Muscle of arm (tissue), 12 donors: ENCODE measurements around the gene TMSB4X. TPM values are rescaled to one million over a fixed set of nuclear protein-coding genes. Genes with fewer than 3 reads are reported as not detected.
"Not testable (repeated sequence)": the region's sequence is repeated elsewhere in the genome, so short reads cannot be mapped to it uniquely, and the experiment has no call there.

Source experiments
- DNase-seq: peaks from one replicate; pipeline ENCODE4 v3.0.0-alpha.2; 2013
- polyA plus RNA-seq, 12 donors: library from polyadenylated mRNA; unstranded; fragments of 120-200 nt; gene quantifications; one replicate each; pipeline ENCODE4 v1.2.1, GENCODE V29; 2013; ENCODE audit not compliant: insufficient read length in 12 of 12

Gene TMSB4X
- polyA plus RNA-seq, 12 donors = 866 to 1,740 (median 1,181) TPM; not detected in 1

DNA sequence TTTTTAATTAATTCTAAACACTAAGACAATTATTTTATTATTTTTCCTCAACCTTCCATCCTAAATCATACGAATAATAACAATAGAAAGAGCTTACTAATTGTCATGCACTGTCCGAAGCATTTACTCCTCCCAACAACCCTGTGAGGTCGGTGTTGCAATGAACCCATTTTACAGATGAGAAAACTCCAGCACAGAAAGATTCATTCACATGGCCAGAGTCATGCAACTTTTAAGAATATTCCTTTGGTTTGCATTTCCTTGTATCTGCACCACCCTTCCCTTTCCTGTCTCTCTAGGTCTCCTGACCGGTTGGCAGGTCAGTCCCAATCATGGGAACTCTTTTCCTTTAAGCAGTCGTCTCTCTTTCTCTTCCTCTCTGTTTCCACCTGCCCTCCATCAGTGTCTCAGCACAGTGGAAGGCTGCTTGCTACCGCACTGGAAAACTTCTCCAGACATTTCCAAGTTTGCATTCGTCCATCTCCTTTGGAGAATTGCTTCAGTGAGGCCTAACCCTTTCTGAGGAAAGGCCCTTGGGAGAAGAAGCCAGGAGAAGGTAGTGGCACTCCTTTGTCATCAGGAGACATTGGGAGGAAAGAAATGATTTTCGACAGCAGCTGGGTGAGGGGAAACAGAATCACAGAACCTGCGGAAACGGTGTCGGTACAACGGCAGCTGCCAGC, 1.9 kb upstream of the TMSB4X start:
- DNase-seq = no peak

DNA sequence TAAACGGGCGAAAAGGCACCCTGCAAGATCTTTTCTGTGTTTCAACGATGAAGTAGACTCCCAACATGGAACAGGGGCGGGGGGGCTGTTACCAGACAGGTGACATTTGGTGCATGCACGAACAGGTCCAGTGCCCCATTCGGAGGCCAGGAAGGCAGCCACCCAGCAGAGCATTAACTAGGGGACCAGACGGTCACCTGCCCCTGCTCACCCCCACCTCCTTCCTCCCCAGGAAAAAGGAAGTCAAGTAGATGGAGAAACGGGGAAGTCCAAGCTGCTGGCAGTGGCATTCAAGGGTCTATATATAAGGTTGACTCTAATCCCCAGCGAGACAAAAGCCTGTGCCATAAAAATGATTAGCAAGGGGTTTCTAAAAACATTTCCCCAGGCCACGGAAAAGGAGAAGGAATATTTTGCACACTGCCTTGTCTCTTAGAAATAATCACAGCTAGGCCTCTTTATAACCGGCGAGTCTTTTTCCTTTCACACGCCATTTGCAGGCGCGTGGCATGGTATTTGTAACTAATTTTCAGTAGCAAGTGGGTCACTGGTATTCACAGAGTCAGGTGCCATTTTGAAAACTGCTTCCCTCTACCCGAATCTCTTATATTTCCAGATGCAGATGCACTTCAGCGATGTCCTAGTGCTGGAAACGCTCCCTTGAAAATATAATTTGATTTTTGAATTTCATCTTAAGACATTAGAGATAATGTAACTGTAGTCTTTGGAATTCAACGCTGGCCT, 1.2 kb upstream of the TMSB4X start:
- no peak for DNase-seq

DNA sequence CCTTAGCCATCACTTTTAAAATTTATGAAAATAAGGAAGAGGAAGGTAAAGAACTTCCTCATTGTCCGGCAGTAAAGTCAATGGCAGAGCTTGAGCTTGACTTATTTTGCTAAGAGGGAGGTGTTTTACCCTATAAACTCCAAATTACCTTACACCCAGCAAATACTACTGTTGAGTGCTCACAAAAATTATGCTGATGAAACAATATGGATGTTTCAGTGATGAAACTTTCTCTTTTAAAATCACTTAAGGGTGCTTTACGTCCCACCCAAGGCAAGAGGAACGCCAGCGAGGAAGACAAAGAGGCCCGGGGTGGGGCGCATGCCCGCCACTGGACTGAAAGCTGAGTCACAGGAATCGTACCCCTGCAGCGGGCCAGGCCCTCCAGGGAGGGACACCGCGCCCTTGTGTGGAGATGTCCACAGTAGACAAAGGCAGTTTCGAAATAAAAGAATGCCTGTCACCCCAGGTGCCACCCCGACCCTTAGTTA, 560 bp upstream of the TMSB4X start:
- DNase-seq = no peak

DNA sequence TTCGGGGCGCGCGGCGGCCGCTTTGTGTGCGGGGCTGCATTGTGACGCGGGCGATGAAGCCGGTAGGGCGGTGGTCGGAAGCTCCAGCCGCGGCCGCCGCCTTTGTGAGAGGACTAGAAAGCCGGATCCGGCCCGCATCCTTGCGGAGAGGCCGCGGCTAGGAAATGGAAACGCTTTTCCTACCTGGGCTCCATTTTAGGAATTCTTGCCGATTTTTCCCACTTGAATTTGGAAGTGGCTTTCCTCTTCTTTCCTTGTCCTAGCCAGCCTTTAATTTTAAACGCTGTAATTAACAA, 708 bp downstream of the TMSB4X start:
- DNase-seq = no peak

DNA sequence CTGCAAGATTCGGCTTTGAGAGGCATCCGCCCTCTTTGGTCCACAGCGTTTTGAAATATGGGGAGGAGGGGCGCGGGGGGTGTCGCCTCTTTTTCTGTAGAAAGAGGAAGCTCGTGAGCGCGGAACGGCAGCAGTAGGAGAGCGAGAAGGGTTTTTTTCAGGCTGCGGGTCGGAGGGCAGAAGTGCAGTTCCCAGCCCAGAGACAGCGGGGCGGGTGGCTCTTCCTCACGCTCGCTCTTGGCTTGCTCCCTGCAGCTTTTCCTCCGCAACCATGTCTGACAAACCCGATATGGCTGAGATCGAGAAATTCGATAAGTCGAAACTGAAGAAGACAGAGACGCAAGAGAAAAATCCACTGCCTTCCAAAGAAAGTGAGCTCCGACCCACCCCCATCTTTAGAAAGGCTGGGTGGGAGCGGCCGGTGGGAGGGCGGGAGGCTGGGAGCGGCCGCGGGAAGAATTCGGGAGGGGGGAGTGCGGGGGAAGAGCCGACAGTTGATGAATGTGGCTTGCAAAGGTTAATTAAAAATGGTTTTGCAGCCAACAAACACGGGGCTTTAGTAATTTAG, 1.2 kb downstream of the TMSB4X start:
- no peak for DNase-seq

DNA sequence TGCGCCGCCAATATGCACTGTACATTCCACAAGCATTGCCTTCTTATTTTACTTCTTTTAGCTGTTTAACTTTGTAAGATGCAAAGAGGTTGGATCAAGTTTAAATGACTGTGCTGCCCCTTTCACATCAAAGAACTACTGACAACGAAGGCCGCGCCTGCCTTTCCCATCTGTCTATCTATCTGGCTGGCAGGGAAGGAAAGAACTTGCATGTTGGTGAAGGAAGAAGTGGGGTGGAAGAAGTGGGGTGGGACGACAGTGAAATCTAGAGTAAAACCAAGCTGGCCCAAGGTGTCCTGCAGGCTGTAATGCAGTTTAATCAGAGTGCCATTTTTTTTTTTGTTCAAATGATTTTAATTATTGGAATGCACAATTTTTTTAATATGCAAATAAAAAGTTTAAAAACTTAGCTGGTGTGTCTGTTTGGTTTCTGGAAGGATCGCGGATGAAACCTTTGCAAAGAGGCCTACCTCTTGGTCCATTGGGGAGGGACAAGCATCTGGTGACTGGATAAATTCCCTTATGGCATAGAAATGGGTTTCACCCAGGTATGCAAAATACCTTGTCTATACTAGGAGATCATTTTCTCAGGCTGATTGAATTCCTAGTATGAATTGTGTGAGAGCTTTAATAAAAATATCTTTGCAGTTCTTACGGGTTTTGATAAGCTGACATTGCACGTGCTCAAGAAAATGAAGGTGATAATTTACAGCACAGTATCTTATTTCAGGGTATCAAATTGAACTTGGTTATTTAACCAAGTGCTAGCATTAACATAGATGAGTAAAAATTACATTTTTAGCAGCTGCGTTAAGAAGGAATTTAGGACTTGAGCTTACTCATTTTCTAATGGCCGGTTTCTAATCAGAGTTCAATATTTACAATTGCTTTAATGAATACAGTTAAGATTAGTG, 2.2 kb downstream of the TMSB4X start:
- DNase-seq = not testable (repeated sequence)

DNA sequence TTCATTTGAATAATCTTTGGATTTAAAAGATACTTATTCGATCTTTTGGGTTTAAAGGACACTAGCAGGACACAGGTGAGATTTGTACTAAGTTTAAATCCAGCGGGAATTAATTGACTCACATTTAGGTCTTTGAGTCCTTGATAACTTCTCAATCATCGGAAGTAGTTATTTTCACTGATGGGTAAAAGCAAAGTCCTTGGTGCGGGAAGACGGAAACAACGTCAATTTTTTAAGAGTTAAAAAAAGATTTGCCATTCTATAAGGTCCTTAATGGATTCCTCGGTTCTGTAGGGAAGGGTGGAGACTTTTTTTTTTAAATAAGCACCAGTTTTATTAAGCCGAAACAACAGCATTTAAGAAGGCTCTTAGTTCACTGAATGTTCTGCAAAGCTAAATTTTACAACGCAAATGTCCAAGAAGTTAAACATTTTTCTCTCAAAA, 2.9 kb downstream of the TMSB4X start:
- DNase-seq = no peak

DNA sequence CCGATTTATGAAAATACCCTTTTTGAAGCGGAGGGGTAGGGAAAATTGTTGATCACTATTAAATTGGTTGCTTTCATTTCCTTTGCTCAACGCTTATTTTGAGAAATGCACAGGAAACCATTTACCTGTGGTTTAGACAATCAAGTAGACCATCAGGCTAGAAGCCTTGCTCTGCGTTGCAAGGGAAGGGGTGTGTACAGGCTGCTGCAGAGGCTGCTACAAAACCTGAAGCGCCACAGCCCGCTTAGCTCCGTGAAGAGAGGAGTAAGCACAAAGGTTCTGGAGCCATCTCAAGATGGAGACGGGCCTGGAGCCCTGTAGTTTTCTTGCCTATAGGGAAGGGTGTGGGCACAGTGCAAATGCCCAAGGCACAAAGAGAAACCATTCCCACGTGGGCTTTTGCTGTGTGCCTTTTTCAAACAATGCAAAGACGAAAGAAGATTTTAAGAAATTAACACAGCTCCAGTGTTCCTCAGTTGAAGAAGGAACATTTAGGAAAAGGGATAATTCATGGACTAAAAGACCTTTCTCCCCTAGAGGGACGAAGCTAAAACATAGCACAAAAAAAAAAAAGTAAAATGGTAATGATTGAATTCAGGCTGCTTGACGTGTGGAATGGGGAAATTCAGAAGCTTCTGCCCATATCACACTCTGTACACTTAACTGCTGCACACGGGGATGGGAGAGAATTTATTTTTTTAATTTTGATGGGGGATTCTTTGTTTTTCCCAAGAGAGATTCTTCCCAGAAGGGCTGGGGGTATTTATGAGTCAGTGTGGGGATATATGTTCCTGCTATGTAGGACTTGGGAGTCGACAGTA, 3.5 kb downstream of the TMSB4X start:
- DNase-seq = no peak

DNA sequence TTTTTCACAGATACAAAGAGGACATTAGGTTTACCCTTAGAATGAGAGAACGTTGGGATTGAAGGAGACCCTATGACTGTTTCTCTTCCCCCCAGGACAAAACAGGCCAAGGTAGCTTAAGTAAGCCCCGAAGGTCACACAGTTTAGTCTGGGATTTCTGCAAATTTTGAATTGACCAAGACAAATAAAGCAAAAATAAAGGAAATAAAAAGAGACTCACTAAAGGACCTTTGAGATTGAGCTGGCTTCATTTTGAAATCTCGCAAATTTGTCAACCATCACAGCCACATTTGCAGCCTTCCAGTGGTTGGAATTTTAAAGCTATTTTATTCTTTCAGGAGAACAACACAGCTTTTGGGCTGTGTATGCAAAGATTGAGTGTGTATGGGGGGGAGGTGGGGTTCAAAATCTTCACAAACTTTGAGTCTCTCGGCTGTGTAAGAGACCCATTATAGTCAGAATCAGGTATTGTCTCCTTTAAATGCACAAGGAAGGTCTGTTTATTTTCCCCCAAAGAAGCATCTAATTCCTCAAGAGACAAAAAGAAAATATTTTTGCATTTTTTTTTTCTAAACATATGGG, 4.2 kb downstream of the TMSB4X start:
- no peak for DNase-seq

DNA sequence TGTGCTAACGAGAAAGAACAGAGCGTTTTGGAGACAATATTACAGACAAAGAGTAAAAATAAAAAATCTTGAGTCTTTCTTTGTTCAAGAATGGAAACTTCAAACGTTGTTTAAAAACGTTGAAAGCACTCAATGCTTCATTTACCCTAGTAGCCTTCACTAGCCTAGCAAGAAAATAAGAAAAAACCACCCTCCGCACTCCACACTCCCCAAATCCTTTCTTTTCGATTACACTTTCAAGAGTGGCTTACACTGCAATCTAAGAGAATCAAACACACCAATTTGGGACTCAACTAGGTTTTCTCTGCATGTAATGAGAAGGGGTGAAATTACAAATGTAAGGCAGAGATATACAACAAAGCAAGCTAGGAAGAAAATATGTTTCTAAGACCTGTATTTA, 4.7 kb downstream of the TMSB4X start:
- no peak for DNase-seq

DNA sequence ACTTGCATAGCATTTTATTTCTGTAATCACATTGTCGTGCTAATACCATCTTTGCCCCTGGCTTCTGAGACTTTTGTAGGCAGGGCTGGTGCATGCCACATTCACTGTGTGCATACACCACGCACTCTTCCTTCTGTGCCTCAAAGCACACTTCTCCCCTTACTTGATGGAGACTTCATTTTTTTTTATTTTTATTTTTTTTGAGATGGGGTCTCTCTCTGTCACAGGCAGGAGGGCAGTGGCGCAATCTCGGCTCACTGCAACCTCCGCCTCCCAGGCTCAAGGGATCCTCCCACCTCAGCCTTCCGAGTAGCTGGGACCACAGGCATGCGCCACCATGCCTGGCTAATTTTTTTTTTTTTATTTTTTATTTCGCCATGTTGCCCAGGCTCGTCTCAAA, 5.1 kb downstream of the TMSB4X start:
- DNase-seq = not testable (repeated sequence)

DNA sequence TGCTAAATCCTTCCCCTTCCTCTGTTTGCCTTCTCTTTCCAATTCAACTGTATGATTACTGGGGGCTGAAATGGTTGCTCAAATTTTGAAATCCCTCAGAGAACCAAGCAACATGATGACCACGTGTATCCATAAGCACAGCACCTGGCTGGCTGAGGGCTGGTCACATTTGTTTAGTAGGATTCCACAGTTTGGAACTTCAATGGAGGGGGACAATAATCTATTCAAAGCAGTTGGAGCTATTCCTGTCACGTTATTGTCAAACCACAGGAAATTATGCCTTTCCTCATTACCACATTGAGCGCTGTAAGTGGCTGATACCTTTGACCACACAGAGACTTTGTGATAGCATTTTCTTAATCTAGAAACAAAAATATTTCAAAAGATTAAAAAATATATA, 7.0 kb downstream of the TMSB4X start:
- DNase-seq = no peak

DNA sequence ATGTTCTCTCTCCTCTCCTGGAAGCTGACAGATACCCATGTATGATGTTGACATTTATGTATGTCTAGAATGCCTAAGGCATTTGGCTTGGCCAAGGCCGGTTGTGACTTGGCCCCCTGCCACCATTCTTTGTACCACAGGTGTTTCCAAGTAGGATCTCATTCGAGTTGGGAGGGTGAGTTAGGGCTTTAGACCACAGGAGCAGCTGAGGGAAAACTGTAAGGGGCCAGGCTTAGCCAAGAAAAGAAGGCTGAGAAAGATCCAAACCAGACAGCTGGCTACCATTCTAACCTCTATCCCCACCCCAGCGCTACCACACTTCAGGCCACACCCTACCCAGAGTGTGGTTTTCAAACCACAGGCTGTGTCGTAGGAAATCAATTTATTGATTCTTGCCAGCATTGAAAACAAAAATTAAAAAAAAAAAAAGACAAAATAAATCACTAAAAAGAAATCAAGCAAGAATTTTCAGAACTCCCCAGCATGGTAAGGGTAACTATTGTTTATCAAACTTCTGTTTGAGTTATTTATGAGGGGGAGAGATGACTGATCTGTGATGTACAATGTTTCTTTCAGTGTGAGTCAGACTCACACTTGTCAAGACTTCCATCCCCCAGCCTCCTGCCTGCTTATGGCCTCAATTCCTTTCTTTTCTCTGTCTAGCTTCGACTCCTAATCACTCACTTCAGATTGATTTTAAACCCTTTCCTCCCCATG, 9.9 kb downstream of the TMSB4X start:
- DNase-seq = no peak

DNA sequence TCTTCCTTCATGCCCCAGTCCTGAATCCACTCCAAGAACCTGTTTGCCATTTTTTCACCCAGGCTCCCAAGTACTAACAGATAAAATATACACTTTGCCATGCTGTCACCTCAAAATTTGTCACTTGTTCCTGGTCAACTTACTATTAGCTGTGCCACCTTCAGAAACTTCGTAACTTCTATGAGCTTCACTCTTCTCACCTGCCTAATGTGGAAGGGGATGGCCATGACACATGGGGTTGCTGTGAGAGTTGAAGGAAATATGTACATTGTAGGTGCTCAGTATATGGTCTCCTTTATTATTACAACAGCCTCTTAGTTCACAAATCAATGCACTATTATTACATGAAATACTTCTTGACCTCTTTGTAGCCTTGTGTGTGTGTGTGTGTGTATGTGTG, 10.4 kb downstream of the TMSB4X start:
- no peak for DNase-seq

DNA sequence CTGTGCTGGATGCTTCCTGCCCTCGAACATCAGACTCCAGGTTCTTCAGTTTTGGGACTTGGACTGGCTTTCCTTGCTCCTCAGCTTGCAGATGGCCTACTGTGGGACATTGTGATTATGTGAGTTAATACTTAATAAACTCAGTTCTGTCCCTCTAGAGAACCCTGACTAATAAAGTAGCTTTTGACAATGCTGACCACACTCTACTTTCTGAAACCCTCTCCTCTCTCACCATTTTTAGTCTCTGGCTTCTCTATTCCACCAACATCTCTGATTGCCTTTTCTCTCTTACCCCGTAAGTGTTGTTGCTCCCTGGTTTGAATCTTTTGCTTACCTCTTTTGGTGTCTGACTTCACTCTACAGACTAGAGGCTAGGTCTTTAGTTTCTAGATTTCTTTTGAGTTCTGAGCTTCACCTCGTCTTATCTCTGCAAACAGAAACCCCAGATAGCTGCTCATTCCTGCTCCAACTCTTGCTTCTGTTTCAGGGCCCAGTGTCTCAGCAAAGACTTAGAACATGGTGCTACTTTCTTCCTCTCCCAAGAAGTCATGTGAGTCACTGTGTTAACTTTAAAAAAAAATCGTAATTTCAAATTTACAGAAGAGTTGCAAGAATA, 11.4 kb downstream of the TMSB4X start:
- DNase-seq = no peak

DNA sequence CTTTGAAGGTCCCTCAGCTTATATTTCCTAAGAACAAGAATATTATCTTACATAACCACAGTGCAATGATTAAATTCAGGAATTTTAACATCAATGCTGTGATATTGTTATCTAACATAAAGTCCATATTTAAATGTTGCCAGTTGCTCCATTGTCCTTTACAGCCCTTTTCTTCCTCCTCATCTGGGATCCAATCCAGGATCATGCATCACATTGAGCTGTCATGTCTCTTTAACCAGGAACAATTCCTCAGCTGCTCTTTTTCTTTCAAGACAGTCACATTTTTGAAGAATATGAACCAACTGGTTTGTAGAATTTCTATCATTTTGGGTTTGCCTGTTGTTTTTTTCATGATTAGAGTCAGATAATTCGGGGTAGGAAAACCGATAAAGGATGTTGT, 12.0 kb downstream of the TMSB4X start:
- DNase-seq = no peak

DNA sequence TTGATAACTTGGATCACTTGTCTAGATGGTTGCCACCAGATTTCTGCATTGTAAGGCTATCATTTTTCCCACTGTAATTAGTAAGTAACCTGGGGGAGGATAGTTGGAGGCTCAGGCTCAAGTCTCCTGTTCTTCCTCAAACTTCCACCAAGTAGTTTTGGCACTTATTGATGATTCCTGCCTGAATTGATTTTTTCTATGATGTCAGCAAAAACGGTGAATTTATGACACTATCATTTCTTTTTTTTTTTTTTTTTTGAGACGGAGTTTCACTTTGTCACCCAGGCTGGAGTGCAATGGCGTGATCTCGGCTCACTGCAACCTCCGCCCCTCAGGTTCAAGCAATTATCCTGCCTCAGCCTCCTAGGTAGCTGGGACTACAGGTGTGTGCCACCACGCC, 12.4 kb downstream of the TMSB4X start:
- no peak for DNase-seq

DNA sequence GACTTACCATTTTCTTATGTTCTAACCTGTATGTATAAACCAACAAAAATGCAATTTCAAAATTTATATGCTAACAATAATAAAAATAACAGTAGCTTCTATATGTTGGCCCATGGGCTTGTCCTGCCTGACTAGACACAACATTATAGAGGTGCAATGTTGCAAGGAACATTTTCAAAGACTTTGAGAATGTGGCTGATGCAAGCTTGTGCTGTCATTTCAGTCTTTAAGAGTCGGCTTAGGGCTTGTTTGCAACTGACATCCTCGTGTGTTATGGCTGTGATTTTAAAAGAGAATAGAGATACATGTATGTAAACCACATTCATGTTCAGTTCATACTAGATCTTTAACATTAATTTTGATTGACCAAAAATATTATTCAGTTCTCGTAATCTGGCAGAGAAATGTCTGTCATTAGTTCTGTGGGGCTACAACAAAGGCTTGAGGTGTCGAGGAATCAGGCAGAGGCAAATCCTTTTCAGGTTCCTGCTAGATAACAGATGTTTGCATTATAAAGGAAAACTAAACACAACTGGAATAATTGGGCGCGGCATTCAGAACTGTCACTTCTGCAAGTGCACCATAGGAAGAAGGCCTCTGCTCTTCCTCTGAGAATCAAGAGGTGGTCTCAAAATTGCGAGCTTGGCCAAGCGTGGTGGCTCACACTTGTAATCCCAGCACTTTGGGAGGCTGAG, 13.1 kb downstream of the TMSB4X start:
- no peak for DNase-seq

DNA sequence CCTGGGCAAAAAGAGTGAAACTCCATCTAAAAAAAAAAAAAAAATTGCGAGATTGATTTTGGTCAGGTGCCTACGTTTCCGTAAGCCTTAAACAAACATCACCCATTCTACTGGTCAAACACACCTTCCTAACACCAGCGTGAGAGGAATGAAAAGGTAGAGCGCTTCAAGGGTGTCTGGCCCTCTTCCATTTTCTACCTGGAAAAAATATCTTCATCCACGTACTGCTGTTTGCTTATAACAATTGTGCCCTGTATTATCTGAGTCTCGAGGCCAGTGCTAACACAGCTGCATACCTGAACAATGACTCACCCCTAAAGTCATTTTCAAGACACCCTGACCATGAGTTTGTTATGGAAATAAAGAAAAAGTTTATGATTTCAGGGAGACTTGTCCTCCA, 13.9 kb downstream of the TMSB4X start:
- DNase-seq = no peak
